GM18519 (cell line): Measurements from ENCODE around the gene PRKRIP1.
"Not testable (repeated sequence)": the region's sequence is repeated elsewhere in the genome, so short reads cannot be mapped to it uniquely, and the experiment has no call there.

ENCODE experiments used
- ATAC-seq: cut with Tn5 transposase; IDR thresholded peaks from one replicate; pipeline ENCODE4 v1.9.1; 2021; ENCODE audit warnings: mild to moderate bottlenecking, moderate library complexity; ENCODE audit not compliant: unreplicated experiment, low FRiP score

The PRKRIP1 gene

DNA sequence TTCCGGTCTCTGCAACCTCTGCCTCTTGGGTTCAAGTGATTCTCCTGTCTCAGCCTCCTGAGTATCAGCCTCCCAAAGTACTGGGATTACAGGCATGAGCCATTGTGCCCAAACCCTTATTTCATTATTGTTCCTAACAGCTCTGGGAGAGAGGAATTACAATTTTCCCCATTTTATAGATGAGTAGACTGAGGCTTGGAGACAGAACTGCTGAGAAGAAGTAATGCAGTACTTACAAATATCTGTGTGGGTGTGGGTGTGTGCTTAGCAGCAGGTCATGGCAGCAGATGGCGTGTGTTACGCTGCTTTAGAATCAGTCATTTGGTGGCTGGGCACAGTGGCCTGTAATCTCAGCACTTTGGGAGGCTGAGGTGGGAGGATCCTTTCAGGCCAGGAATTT, 7.4 kb downstream of the PRKRIP1 start:
- no peak for ATAC-seq

DNA sequence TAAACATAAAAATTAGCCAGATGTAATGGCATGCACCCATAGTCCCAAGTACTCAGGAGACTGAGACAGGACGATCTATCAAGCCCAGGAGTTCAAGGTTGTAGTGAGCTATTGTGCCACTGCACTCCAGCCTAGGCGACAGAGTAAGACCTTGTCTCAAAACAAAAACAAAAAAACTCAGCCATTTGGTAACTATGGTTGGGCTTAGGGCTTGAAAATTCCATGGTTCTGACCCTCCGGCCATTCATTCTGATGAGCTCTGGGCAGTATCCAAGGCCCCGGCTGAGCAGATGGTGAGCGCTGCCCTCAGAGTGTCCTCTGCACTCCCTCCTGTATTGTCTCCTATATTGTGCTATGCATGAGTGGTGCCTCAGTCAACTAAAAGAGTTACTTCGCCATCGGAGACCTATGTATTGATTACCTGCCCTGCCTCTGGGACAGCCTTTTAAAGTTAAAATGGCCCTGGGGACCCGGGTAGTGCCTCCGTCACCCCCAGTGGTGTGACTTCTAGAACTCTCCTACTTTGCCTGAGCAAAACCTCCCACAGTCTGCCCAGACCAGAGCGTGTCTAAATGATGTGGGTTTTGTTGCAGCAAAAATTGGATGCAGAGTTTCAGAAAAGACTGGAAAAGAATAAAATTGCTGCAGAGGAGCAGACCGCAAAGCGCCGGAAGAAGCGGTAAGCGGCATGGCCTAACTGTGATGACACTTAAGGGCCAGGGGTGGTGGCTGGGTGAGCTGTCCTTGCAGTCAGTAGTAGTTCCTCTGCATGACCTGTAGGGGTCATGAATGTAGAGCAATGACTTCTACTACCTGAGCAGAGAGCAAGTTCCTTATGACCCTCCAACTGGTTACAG, 8.1 kb downstream of the PRKRIP1 start:
- ATAC-seq: peak; percentile 75

DNA sequence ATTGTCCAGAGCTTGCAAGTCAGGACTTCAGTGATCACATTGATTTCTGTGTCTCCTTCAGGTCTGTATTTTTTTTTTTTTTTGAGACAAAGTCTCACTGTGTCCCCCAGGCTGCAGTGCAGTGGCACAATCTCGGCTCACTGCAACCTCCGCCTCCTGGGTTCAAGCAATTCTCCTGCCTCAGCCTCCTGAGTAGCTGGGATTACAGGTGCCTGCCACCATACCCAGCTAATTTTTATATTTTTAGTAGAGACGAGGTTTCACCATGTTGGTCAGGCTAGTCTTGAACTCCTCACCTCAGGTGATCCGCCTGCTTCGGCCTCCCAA, 8.7 kb downstream of the PRKRIP1 start:
- not testable (repeated sequence) for ATAC-seq

DNA sequence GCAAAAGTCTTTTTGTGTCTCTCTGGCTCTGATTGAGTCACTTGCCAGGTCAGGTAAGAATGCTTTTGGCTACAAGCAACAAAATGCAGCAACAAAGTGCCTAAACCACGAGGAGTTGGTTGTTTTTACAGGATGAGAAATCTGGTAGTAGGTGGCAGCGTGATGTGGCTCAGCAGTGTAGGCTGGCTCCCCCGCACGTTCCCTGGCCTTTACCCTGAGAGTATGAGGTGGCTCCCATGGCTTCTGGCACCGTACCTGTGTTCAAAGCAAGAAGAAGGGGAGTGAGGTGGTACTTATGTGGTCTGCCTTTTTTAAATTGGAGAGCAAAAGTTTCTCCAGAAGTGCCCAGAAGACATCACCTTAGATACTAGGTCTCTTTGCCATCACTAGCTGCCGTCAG, 11.7 kb downstream of the PRKRIP1 start:
- no peak for ATAC-seq

DNA sequence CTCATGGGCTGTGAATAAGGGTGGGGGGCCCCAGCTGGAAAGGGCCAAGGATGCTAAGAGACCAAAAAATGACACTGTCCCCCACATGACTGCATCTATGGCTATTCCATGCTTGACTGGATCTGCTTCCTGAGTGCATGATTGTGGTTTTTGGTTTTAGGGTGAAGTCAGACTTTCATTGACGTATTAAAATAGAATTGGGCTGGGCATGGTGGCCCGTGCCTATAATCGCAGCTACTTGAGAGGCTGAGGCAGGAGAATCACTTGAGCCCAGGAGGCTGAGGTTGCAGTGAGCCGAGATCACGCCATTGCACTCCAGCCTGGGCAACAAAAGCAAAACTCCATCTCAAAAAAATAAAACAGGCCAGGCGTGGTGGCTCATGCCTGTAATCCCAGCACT, 12.4 kb downstream of the PRKRIP1 start:
- peak; percentile 53 for ATAC-seq

DNA sequence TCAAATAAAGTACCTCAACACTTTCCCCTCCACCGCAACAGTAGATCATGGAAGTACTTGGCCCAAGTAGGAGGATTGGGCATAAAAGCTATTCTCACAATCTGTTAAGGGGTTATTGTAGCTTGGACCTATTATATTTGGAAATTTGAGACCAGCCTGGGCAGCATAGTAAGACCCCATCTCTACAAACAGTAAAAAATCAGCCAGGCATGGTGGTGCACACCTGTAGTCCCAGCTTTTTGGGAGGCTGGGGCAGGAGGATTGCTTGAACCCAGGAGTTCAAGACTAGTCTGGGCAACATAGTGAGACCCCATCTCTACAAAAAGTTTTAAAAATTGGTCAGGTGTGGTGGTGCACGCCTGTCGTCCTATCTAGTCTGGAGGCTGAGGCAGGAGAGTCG, 13.2 kb downstream of the PRKRIP1 start:
- no peak for ATAC-seq

DNA sequence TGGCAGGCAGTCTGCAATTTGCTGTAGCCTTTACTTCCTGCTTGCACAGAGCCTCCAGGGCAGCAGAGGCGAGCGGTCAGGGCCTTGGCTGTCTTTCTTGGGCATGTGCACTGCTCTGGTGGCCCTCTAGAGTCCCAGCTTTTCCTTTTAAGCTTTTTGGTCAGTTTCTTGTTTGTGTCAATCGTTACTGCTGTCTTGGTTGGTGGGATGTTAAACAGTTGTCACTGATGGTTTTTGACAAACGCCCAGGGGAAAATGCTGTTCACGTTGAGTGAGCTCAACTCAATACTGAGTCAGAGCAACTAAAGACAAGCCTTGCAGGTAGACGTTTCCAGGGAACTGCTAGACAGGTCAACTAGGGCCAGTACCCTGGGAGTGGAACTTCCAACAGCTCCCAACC, 14.0 kb downstream of the PRKRIP1 start:
- no peak for ATAC-seq

DNA sequence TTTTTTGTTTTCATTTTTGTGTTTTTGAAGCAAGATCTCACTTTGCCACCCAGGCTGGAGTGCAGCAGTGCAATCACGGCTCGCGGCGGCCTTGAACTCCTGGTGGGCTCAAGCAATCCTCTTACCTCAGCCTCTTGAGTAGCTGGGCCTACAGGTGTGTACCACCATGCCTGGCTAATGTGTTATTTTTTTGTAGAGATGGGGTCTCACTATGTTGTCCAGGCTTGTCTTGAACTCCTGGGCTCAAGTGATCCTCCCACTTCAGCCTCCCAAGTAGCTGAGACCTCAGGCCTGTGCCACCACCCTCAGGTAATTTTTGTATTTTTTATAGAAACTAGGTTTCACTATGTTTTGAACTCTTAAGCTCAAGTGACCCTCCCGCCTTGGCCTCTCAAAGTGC, 14.8 kb downstream of the PRKRIP1 start:
- no peak for ATAC-seq

DNA sequence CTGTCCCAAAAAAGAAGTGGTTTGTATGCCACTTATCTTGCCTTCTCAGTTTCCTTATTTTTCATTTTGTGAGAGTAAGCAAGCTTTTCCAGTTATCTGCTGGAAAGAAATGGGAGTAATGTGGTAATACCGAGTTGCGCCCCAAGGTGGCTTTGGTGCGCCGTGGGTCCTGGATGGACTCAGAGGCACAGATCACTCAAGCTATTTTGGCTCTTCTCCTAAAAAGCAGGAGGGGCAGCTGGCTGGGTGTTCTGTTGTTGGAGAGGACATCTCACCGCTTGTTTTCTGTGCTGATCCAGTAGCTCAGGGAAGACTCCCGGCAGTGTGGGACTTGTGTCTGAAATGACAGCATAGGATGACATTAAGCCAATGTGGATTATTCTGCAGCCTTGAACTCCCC, 16.4 kb downstream of the PRKRIP1 start:
- no peak for ATAC-seq

DNA sequence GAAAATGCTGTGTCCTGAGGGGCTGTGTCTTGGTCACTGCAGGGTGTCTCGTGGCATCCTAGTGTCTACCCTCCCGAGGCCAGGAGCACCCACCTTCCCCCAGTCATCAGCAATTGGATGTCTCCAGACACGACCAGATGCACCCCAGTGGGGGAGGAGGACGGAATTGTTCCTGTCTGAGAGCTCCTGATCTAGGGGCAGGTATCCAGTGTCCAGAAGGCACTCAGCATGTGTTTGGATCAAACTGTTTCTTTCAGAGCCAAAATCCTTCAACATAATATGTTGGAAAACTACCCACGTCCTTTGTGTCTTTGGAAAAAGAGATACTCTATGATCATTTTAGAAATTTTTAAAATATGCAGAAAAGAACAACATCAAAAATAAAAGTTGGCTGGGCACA, 16.9 kb downstream of the PRKRIP1 start:
- no peak for ATAC-seq

DNA sequence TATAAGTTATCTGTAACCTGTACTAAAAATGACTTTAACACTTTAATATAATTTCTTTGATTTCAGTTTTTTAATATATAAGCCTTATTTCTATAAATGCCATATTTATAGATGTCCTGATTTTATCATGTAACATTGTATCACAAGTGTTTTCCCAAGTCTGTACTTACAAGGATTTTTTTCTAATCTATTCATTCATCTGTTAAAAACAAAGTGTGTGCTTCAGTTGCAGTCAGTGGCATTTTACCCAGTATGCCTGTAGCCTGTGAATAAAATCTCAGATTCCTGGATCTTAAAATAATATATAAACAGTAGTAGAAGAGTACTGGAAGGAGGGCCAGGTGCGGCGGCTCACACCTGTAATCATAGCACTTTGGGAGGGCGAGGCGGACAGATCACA, 17.4 kb downstream of the PRKRIP1 start:
- no peak for ATAC-seq

DNA sequence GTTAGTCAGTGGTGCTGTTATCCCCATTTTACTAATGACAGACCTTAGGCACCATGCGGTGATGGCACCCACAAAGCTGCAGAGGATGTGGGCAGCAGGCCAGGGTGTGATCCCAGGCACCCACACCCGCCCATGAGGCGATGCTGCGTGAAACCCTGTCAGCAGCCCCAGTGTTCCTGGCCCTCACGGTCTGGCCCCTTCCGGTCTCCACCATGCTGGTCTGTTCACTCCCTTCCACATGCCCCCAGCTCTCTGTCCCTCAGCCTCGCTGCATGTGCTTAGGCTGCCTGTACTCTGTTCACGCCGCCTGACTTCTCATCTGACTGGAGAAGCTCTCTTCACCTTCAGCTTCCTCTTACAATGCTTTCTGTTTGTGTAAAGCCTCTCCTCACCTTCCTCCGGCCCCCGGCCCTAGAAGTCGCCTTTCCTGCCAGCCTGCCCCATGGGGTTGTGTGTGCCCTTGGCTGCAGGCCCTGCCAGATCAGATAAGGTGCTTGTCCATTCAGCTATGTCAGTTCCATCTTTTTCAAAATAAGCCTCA, 19.6 kb downstream of the PRKRIP1 start:
- ATAC-seq: no peak

DNA sequence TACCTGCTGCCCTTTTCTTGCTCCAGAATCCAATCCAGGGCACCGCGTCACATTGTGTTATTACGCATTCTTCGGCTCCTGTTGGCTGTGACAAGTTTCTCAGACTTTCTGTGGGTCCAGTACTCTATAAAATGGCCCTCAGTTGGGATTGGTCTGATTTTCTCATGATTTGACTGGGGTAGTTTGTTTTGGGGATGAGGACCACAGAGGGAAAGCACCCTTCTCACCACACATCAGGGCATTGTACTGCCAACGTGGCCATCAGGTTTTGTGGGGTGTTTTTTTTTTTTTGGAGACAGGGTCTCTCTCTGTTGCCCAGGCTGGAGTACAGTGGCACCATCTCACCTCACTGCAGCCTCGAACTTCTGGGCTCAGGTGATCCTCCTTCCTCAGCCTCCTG, 20.2 kb downstream of the PRKRIP1 start:
- ATAC-seq: no peak

DNA sequence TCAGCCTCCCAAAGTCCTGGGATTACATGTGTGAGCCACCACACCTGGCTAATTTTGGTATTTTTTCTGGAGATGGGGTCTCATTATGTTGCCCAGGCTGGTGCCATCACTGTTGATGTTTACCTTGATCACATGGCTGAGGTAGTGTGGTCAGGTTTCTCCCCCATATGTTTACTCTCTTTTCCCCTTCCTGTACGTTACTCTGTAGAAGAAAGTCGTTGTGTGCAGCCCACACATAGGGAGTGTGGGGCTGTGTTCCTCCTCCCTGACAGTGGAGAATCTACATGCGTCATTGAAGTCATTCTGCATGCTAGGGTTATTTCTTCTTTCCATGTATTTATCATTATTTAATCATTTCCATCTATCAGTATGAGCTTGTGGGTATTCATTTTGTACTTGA, 20.9 kb downstream of the PRKRIP1 start:
- no peak for ATAC-seq

DNA sequence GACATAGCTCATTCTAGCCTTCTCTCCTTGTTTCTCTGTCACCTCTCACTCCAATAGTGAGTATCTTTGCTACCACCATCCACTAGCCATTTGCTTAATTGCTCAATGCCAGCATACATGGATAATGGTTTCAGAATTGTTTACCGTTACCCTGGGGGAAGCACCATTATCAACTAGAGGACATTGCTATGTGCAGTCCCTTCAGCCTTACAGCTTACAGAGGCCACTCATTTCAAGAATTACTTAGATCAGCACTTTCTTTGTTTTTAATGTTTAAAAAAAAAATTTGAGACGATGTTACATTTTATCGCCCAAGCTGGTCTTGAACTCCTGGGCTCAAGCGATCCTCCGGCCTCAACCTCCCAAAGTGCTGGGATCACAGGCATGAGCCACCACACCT, 22.4 kb downstream of the PRKRIP1 start:
- ATAC-seq: no peak

DNA sequence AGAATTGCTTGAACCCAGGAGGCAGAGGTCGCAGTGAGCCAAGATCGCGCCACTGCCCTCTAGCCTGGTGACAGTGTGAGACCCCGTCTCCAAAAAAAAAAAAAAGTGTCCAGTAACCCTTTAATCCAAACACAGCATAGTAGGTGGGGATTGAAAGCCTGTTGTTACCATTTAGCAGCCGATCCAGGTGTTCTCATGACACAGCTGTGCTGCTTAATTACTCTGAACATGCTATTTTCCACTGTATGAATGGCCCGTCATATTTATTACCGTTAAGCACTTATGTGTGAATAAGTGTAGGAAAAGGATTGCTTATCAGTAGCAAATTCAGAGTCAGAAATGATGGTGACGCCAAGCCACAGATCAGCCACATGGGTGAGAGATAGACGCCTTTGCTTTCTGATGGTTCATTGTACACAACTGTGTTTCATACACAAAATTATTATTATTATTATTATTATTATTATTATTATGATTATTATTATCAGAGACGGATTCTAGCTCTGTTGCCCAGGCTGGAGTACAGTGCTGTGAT, 25.6 kb downstream of the PRKRIP1 start:
- ATAC-seq: no peak

DNA sequence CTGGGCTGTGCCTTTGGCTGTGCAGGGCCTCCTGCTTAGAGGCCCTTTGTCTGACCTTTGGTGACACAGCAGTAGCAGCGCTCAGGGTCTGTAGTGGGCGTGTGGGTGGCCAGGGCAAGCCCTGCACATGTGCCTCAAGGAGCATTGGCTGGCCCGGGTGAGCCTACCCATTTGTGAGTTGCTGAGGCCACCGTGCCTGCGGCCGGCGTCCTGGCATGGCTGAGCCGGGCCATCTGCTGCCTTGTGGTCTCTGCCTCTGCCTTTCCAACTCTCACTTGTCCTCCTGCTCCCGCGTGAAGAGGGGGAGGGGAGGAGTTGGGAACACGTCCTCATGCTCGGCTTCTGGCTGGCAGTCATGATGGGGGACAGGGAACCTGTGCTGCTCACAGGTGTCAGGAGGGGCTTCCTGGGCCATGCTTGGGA, 28.0 kb downstream of the PRKRIP1 start:
- no peak for ATAC-seq

DNA sequence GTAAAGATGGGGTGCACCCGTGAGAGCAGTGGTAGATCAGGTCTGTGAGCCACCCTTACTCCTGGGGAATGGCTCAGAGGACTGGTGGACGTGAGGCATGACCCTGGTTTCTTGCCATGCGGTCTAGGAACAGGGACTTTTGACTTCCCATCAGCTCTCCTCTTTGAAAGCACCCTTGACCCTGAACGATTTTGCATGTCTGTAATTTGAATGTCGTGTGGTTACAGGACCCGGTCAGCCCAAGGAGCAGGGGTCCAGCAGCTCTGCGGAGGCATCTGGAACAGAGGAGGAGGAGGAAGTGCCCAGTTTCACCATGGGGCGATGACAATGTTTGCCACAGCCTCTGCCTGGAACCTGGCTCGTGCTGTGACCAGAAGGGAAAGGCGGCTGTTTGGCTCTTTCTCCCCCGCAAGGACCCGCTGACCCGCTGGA, 28.6 kb downstream of the PRKRIP1 start:
- no peak for ATAC-seq

DNA sequence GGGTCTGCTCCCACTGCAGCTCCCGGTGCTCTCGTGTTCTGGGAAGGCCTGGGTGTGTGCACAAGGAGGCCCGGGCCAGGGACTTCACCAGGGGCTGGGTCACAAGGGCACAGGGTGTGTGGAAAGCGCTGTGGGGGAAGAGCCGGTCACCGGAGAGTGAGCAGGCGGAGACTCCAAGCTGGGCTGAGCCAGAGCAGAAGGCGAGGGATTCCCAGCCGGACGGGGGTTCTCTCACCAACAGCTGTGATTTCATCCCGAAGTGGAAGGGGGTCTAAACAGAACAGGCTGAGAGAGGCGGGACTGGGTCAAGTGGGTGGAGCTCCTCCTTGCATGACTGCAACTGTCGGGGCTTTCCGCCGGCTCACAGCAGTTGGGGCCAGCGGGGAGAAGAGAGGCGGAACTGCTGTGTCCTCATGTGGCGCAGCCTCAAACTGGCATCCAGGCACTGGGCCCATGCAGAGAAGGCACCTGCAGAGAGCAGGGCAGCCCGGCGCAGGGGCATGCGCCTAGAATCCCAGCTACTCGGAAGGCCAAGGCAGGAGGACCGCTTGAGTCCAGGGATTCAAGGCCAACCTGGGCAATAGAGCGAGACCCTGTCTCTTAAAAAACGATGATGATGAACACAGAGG, 29.6 kb downstream of the PRKRIP1 start:
- peak; percentile 44 for ATAC-seq

DNA sequence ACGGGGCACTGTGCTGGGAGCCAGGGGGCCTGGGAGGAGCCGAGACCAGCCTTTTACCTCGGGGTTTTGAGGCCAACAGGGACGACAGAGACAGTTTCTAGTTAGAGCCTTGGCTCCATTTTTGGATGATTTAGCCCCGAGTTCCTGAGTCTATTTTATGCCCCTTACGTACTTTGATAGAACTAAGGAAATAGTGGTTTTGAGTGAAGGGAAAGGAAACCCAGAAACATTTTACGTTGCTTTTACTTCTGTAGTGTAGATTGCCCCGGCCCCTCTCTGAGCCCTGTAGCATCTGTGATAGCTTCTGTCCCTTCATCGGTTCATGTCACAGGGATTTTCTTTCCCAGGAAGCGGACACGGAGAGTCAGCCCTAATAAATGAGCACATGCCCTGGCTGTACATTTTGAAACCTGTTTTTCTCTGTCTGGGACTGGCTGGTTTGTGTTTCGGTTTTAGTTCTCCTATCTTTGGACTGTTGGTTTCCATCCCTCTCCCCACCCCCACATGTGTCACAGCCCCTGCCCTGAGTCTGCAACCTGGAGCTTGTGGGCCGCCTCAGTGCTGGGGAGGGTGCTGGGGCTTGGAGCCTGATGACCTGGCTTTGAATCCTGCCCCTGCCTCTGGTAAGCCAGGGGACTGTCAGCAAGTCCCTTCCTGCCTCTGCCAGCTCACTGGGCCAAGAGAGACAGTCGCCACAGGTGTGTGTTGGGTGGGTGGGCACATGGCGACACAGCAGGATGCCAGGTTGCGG, 30.3 kb downstream of the PRKRIP1 start:
- ATAC-seq: peak; percentile 31

DNA sequence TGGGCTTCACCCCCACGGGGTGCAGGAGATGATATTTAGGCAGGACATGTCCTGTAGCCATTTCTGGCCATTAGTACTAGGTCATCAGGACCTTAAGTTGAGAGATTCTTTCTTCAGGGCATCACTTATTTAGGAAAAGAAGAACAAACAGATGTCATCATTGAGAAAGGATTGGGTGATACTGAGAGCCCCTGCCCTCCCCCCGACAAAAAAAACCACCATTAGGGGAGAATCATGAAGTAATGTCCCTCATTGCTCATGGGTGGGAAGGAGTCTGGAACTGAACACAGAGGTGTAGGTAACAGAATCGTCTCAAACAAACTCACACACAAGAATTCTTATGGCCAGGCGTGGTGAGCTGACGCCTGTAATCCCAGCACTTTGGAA, 30.8 kb downstream of the PRKRIP1 start:
- no peak for ATAC-seq
